Smooth muscle cell (in vitro differentiated cells): ENCODE measurements around the gene PRPF40B. TPM values are rescaled to one million over a fixed set of nuclear protein-coding genes. Genes with fewer than 3 reads are reported as not detected.

Source experiments
- DNase-seq: peaks from one replicate; lab custom pipeline; 2025; ENCODE audit not compliant: unreplicated experiment; lab: John Stamatoyannopoulos, UW
- H2AFZ ChIP-seq: fragments of 200-600 bp; sonication (generic); 2 replicates; pipeline ENCODE4 v1.6.0; 2016; ENCODE audit warnings: antibody characterized with exemption, low read depth, mild to moderate bottlenecking
- H3F3A ChIP-seq: fragments of 200-600 bp; sonication (generic); 2 replicates; pipeline ENCODE4 v1.6.0; 2017; ENCODE audit warnings: antibody characterized with exemption, low read depth
- H3K27ac ChIP-seq: fragments of 200-600 bp; sonication (generic); 2 replicates; pipeline ENCODE4 v1.5.1; 2016; ENCODE audit warnings: low read depth, mild to moderate bottlenecking
- H3K27me3 ChIP-seq: fragments of 200-600 bp; sonication (generic); 2 replicates; pipeline ENCODE4 v1.6.1; 2016; ENCODE audit warnings: low read depth, mild to moderate bottlenecking
- H3K36me3 ChIP-seq: fragments of 200-600 bp; sonication (generic); 2 replicates; pipeline ENCODE4 v1.5.1; 2016; ENCODE audit warnings: low read depth
- H3K4me1 ChIP-seq: fragments of 200-600 bp; sonication (generic); 2 replicates; pipeline ENCODE4 v1.5.1; 2016; ENCODE audit warnings: low read depth
- H3K4me2 ChIP-seq: fragments of 200-600 bp; sonication (generic); 2 replicates; pipeline ENCODE4 v1.6.0; 2016; ENCODE audit warnings: mild to moderate bottlenecking
- H3K4me3 ChIP-seq: fragments of 200-600 bp; sonication (generic); 2 replicates; pipeline ENCODE4 v1.5.1; 2016; ENCODE audit warnings: mild to moderate bottlenecking
- H3K79me2 ChIP-seq: fragments of 200-600 bp; sonication (generic); 2 replicates; pipeline ENCODE4 v1.6.0; 2016; ENCODE audit warnings: low read depth, mild to moderate bottlenecking
- H3K9ac ChIP-seq: fragments of 200-600 bp; sonication (generic); 2 replicates; pipeline ENCODE4 v1.6.0; 2016; ENCODE audit warnings: low read depth
- H3K9me3 ChIP-seq: fragments of 200-600 bp; sonication (generic); replicated peaks from 2 replicates; pipeline ENCODE4 v1.5.1; 2016; ENCODE audit warnings: low read depth
- H4K20me1 ChIP-seq: fragments of 200-600 bp; sonication (generic); 2 replicates; pipeline ENCODE4 v1.6.0; 2016; ENCODE audit warnings: low read depth
- WGBS: methylation state at CpG from one replicate; pipeline ENCODE4 v1.1.7; 2016; ENCODE audit warnings: low lambda C conversion rate; 5-methylcytosine and 5-hydroxymethylcytosine counted together
- polyA plus RNA-seq: library from polyadenylated mRNA; unstranded; fragments of >200 nt; fragmentation: Nextera tagmentation; extraction: Ambion mirVana; gene quantifications from 2 replicates; pipeline ENCODE4 v1.2.1, GENCODE V29; 2016
- total RNA-seq: library from RNA; depleted of rRNA; stranded (reverse); fragments of >200 nt; gene quantifications from 2 replicates; pipeline ENCODE4 v1.2.3, GENCODE V29; 2014
- TF ChIP-seq, protein P1 (sequence below): fragments of 200-600 bp; sonication (generic); IDR thresholded peaks from 2 replicates; pipeline ENCODE4 v1.5.1; 2017; ENCODE audit warnings: borderline replicate concordance, mild to moderate bottlenecking, antibody characterized with exemption; ENCODE audit not compliant: insufficient read depth, poor library complexity, severe bottlenecking

The PRPF40B gene
- total and polyA plus RNA-seq, 2 experiments from 2014 or later: 6.2 to 19.8 TPM

DNA sequence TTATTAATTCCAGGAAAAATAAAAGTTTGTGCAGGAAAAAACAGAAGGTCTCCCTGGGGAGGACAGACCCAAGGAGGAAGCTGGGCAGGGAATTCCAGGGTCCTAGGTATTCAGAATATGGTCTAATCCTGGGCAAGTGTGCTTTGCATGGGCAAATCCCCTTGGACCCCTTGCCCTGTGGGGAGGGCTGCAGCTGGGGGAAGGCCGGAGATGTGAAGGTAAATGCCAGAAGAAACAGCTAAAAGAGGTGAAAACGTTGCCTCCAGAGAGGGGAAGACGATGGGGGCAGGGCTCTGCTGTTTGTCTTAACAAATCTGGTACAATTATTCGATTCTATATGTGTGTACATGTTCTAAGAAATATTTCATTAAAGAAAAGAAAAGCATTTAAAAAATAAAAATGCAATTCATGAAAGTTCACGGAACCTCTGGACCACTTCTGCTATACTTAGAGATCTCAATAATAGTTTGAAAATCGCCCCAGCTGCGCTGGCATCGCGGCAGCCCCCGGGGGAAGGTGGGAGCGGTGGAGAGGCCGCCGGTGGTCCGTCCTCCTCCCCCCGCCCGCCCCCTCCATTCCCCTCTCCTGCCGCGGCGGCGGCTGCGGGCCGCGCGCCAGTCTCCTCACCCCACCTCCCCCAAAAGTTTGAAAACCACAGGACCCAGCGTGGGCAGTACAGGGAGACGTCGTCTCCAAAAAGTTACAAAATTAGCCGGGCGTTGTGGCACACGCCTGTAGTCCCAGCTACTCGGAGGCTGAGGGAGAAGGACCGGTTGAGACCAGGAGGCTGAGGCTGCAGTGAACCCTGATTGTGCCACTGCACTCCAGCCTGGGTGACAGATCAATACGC, 1.5 kb upstream of the PRPF40B start:
- H3K4me2 ChIP-seq: peak overlapping the region; percentile 84
- H3K27ac ChIP-seq: peak overlapping the region; percentile 58
- DNase-seq: no peak
- H2AFZ ChIP-seq: peak overlapping the region; percentile 59
- no peaks in the 10 kb centered on the region for H3K9me3 ChIP-seq
- H3K9ac ChIP-seq: peak overlapping the region; percentile 66
- H3K4me1 ChIP-seq: peaks cover 16% of the 10 kb centered on the region
- no peaks in the 10 kb centered on the region for H3K36me3 ChIP-seq
- H3F3A ChIP-seq: peaks cover 29% of the 10 kb centered on the region
- no peaks in the 10 kb centered on the region for H3K79me2 ChIP-seq
- TF ChIP-seq, protein P1, sequence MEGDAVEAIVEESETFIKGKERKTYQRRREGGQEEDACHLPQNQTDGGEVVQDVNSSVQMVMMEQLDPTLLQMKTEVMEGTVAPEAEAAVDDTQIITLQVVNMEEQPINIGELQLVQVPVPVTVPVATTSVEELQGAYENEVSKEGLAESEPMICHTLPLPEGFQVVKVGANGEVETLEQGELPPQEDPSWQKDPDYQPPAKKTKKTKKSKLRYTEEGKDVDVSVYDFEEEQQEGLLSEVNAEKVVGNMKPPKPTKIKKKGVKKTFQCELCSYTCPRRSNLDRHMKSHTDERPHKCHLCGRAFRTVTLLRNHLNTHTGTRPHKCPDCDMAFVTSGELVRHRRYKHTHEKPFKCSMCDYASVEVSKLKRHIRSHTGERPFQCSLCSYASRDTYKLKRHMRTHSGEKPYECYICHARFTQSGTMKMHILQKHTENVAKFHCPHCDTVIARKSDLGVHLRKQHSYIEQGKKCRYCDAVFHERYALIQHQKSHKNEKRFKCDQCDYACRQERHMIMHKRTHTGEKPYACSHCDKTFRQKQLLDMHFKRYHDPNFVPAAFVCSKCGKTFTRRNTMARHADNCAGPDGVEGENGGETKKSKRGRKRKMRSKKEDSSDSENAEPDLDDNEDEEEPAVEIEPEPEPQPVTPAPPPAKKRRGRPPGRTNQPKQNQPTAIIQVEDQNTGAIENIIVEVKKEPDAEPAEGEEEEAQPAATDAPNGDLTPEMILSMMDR: no peak
- H4K20me1 ChIP-seq: no peaks in the 10 kb centered on the region
- H3K4me3 ChIP-seq: peak overlapping the region; percentile 68
- H3K27me3 ChIP-seq: no peaks in the 10 kb centered on the region
- 33% methylated on average over 20 of the region's 33 CpGs for WGBS

DNA sequence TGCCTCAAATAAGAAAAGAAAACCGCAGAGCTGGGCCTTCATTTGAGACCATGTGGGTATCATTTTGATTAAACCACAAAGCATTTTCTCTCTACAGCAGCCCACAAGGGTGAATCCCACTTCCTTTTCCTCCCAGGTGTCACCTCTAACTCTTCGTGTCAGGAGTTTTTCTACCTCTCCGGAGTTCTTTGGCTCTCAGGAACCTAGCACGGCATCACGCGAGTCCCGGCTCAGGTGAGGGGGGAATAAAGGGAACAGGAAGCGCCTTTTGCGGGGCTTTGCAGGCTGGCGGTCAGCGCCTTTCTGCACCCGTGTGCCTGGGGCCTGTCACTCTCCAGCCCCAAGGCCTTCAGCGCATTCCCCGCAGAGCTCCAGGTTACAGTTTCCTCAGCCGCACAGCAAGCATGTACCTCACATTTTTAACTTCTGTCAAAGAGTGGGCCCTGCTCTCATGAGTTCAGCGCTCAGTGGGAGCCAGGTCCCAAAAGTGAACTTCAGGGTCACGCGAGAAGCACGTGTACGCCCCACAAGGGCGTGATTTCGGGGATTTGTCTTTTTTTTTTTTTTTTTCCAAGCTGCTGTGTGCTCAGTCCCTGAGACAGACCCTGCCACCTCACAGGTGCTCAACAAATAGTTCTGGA, 740 bp upstream of the PRPF40B start:
- peak overlapping the region; percentile 58 for H3K27ac ChIP-seq
- peak overlapping the region; percentile 84 for H3K4me2 ChIP-seq
- DNase-seq: no peak
- no peaks in the 10 kb centered on the region for H3K36me3 ChIP-seq
- peak overlapping the region; percentile 68 for H3K4me3 ChIP-seq
- 6% methylated on average over 22 of the region's 22 CpGs for WGBS
- H3K9me3 ChIP-seq: no peaks in the 10 kb centered on the region
- no peaks in the 10 kb centered on the region for H3K79me2 ChIP-seq
- TF ChIP-seq, protein P1: no peak
- peak overlapping the region; percentile 59 for H2AFZ ChIP-seq
- H4K20me1 ChIP-seq: no peaks in the 10 kb centered on the region
- H3K9ac ChIP-seq: peak overlapping the region; percentile 66
- no peaks in the 10 kb centered on the region for H3K27me3 ChIP-seq
- H3F3A ChIP-seq: peaks cover 33% of the 10 kb centered on the region
- peaks cover 16% of the 10 kb centered on the region for H3K4me1 ChIP-seq

- no peak overlapping the region for H3K4me3 ChIP-seq
- H3K27me3 ChIP-seq: no peaks in the 10 kb centered on the region
- peak overlapping the region; percentile 19 for H3K27ac ChIP-seq
- no peak for DNase-seq
- peaks cover 9% of the 10 kb centered on the region for H4K20me1 ChIP-seq
- peaks cover 33% of the 10 kb centered on the region for H3F3A ChIP-seq
- H3K9me3 ChIP-seq: no peaks in the 10 kb centered on the region
- TF ChIP-seq, protein P1: no peak
- 84% methylated on average over 4 of the region's 4 CpGs for WGBS
- no peak overlapping the region for H3K4me2 ChIP-seq
- H3K79me2 ChIP-seq: no peaks in the 10 kb centered on the region
- H3K36me3 ChIP-seq: no peaks in the 10 kb centered on the region
- peaks cover 16% of the 10 kb centered on the region for H3K4me1 ChIP-seq
- no peak overlapping the region for H3K9ac ChIP-seq
- H2AFZ ChIP-seq: no peak overlapping the region
Observed at GRCh38 chr12:49624921-49625577, 1.7 kb downstream of the PRPF40B start.
